Activated naive CD4-positive, alpha-beta T cell treated with anti-CD3 and anti-CD28 coated beads, Interleukin-2, amount 10 ng/mL, durations not matched to agents 7 days and 5 days (primary cell): ENCODE measurements around the gene BTNL8.

Experiments used
- CTCF ChIA-PET: fragments of 350-600 bp; sonication (Branson Sonifier 250); formaldehyde crosslinking; loops from one replicate; lab custom pipeline; 2021; ENCODE audit warnings: antibody characterized with exemption; lab: Charles Lee
- DNase-seq: peaks from one replicate; pipeline ENCODE4 v3.0.0-alpha.2; 2020
- H3K27ac Mint-ChIP-seq: one replicate; pipeline ENCODE4 v1.8.0; 2021; ENCODE audit warnings: mild to moderate bottlenecking, moderate library complexity, mixed read lengths
- H3K27me3 Mint-ChIP-seq: one replicate; pipeline ENCODE4 v1.8.0; 2021; ENCODE audit warnings: mild to moderate bottlenecking, mixed read lengths
- H3K36me3 Mint-ChIP-seq: one replicate; pipeline ENCODE4 v1.8.0; 2021; ENCODE audit warnings: mixed read lengths
- H3K4me1 Mint-ChIP-seq: one replicate; pipeline ENCODE4 v1.8.0; 2021; ENCODE audit warnings: mixed read lengths
- H3K4me3 Mint-ChIP-seq: one replicate; pipeline ENCODE4 v1.8.0; 2021; ENCODE audit warnings: mild to moderate bottlenecking, moderate library complexity, mixed read lengths
- H3K9me3 Mint-ChIP-seq: one replicate; pipeline ENCODE4 v1.8.0; 2021; ENCODE audit warnings: mixed read lengths

BTNL8 gene, protein sequence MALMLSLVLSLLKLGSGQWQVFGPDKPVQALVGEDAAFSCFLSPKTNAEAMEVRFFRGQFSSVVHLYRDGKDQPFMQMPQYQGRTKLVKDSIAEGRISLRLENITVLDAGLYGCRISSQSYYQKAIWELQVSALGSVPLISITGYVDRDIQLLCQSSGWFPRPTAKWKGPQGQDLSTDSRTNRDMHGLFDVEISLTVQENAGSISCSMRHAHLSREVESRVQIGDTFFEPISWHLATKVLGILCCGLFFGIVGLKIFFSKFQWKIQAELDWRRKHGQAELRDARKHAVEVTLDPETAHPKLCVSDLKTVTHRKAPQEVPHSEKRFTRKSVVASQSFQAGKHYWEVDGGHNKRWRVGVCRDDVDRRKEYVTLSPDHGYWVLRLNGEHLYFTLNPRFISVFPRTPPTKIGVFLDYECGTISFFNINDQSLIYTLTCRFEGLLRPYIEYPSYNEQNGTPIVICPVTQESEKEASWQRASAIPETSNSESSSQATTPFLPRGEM

DNA sequence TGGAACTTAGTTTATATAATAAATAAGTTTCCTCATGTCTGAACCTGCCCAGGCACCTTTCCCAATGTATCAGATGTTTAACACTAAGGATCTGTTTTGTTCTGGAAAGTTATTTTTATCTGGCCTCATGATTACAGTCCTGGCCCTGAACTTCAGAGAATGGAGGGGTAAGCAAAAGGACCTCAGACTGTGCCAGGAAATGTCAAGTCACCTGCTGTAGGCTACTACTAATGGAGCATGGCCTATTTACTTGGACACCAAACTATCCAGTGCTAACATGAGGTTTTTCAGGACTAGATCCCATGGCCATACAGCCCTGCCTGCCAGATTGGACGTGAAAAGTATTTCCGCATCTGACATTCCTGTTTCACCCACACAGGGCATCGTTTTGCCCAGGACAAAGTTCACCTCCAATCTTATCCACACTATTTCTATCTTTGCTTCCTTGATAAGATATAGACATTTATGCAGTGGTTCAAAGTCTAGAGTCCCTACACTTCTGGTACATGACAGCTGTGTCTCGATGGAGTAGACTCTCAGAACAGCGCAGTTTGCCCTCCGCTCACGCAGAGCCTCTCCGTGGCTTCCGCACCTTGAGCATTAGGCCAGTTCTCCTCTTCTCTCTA lies at the start of gene BTNL8:
BTNL8 (plus strand) TSS at position 539 of the 626 bp plus-strand sequence. CDS start 152 bp downstream, outside the sequence.
- H3K27me3 Mint-ChIP-seq, result no peaks in the 10 kb centered on the region
- no peak within 1 kb of the TSS for H3K4me3 Mint-ChIP-seq
- no peaks in the 10 kb centered on the region for H3K36me3 Mint-ChIP-seq
- DNase-seq, result no peak
- H3K27ac Mint-ChIP-seq, result no peak within 1 kb of the TSS
- H3K9me3 Mint-ChIP-seq, result peaks cover 3% of the 10 kb centered on the region
- H3K4me1 Mint-ChIP-seq, result no peaks in the 10 kb centered on the region
- CTCF ChIA-PET, result no interaction called here

GRCh38 chr5:180849827-180850226 lies 49.1 kb upstream of the BTNL8 start:
- H3K4me1 Mint-ChIP-seq, result no peaks in the 10 kb centered on the region
- H3K36me3 Mint-ChIP-seq, result peaks cover 88% of the 10 kb centered on the region
- H3K27ac Mint-ChIP-seq, result no peak overlapping the region
- no peak overlapping the region for H3K4me3 Mint-ChIP-seq
- no peaks in the 10 kb centered on the region for H3K27me3 Mint-ChIP-seq
- no peak for DNase-seq
- CTCF ChIA-PET, result interaction anchor here (1.0 kb wide), 1 partner anchor 14 kb away, joined by 3 read pairs; no protein-coding TSS in a partner anchor
- H3K9me3 Mint-ChIP-seq, result peaks cover 71% of the 10 kb centered on the region

GRCh38 chr5:180850434-180851078 lies 48.4 kb upstream of the BTNL8 start:
- H3K27me3 Mint-ChIP-seq, result no peaks in the 10 kb centered on the region
- H3K27ac Mint-ChIP-seq, result no peak overlapping the region
- no peaks in the 10 kb centered on the region for H3K4me1 Mint-ChIP-seq
- CTCF ChIA-PET, result interaction anchor here (1.0 kb wide), 2 partner anchors 13 to 18 kb away, joined by 3 to 4 read pairs; no protein-coding TSS in a partner anchor
- peaks cover 69% of the 10 kb centered on the region for H3K9me3 Mint-ChIP-seq
- DNase-seq, result no peak
- H3K4me3 Mint-ChIP-seq, result no peak overlapping the region
- peaks cover 91% of the 10 kb centered on the region for H3K36me3 Mint-ChIP-seq

- H3K36me3 Mint-ChIP-seq, result peaks cover 83% of the 10 kb centered on the region
- H3K4me1 Mint-ChIP-seq, result no peaks in the 10 kb centered on the region
- no peak for DNase-seq
- H3K4me3 Mint-ChIP-seq, result no peak overlapping the region
- CTCF ChIA-PET, result interaction anchor here (1.0 kb wide), 1 partner anchor 16 kb away, joined by 3 read pairs; no protein-coding TSS in a partner anchor
- peaks cover 49% of the 10 kb centered on the region for H3K9me3 Mint-ChIP-seq
- H3K27me3 Mint-ChIP-seq, result no peaks in the 10 kb centered on the region
- H3K27ac Mint-ChIP-seq, result no peak overlapping the region
Measured at GRCh38 chr5:180852495-180852894, 46.5 kb upstream of the BTNL8 start.

GRCh38 chr5:180853121-180853847 lies 45.7 kb upstream of the BTNL8 start:
- no peak for DNase-seq
- Mint-ChIP-seq H3K4me1 (no peaks in the 10 kb centered on the region), H3K4me3 (no peak overlapping the region), H3K27ac (no peak overlapping the region), H3K9me3 (peaks cover 41% of the 10 kb centered on the region), H3K27me3 (no peaks in the 10 kb centered on the region), H3K36me3 (peaks cover 76% of the 10 kb centered on the region)
- CTCF ChIA-PET, result no interaction called here

DNA sequence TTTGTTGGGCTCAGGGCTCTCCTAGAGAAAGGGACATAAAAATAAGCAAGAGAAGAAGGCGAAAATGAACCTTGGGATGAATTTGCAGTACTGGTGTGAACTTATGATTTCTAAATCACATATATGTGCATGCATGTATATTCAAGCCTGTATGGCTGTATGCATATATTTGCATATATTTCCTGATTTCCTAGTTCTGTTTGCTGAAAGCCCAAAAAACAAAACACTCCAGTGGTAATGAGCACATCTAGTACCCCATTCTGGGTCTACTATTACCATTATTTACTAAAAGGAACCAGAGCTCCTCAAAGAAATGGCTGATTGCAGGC lies 45.1 kb upstream of the BTNL8 start:
- Mint-ChIP-seq H3K4me3 (no peak overlapping the region), H3K9me3 (peaks cover 36% of the 10 kb centered on the region), H3K36me3 (peaks cover 76% of the 10 kb centered on the region), H3K27ac (no peak overlapping the region), H3K27me3 (no peaks in the 10 kb centered on the region), H3K4me1 (peaks cover 4% of the 10 kb centered on the region)
- CTCF ChIA-PET, result no interaction called here
- no peak for DNase-seq

- CTCF ChIA-PET, result no interaction called here
- peaks cover 39% of the 10 kb centered on the region for H3K36me3 Mint-ChIP-seq
- H3K27me3 Mint-ChIP-seq, result peaks cover 3% of the 10 kb centered on the region
- H3K4me1 Mint-ChIP-seq, result peaks cover 20% of the 10 kb centered on the region
- H3K9me3 Mint-ChIP-seq, result no peaks in the 10 kb centered on the region
- DNase-seq, result no peak
- no peak overlapping the region for H3K27ac Mint-ChIP-seq
- peak overlapping the region; percentile 3 for H3K4me3 Mint-ChIP-seq
Measured at GRCh38 chr5:180858586-180858985, 40.4 kb upstream of the BTNL8 start.

DNA sequence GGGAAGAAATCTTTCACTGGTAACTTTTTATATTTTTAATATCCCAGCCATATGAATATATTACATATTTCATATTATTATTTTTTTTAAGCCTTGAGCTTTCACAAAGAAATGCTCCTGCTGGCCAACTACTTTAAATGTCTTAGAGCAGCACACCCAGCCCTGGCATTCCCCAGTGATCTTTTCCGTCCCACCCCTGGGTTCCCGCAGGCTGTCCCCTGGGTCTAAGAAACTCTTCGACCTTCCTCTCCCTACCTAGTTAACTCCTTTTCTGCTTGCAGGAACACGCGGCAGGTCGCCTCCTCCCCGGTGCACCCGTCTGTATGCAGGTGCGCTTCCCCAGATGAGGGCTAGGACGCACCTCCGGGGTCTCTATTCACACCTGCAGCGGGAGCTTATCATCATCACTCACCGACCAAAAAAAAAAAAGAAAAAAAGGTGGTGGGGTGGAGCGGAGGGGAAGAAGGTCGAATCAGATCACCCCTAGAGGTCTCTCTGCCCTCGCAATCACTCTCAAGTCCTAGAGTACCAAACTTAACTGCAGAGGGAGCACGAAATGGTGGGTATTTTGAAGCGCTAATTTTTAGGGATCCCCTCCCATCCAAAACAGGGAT lies 38.6 kb upstream of the BTNL8 start:
- Mint-ChIP-seq H3K4me1 (peaks cover 20% of the 10 kb centered on the region), H3K27ac (peak overlapping the region; percentile 97), H3K27me3 (peaks cover 3% of the 10 kb centered on the region), H3K36me3 (peaks cover 26% of the 10 kb centered on the region), H3K9me3 (no peaks in the 10 kb centered on the region), H3K4me3 (peak overlapping the region; percentile 79)
- peak; percentile 67 for DNase-seq
- CTCF ChIA-PET, result interaction anchor here (0.6 to 1.1 kb wide), 4 partner anchors 27 to 76 kb away, joined by 3 read pairs; no protein-coding TSS in a partner anchor

GRCh38 chr5:180860887-180861822 lies 37.8 kb upstream of the BTNL8 start, which contains the start of gene ZFP62:
ZFP62 (minus strand) TSS chr5:180861276; CDS start chr5:180861219, 57 bp downstream.
- H3K9me3 Mint-ChIP-seq, result no peaks in the 10 kb centered on the region
- H3K4me1 Mint-ChIP-seq, result peaks cover 20% of the 10 kb centered on the region
- CTCF ChIA-PET, result interaction anchor here (0.9 to 1.2 kb wide), 3 partner anchors 62 to 298 kb away, joined by 3 to 4 read pairs (median 3); no protein-coding TSS in a partner anchor
- DNase-seq, result peak; percentile 89
- peak within 1 kb of the TSS; percentile 79 for H3K4me3 Mint-ChIP-seq
- peaks cover 3% of the 10 kb centered on the region for H3K27me3 Mint-ChIP-seq
- H3K36me3 Mint-ChIP-seq, result peaks cover 18% of the 10 kb centered on the region
- peak within 1 kb of the TSS; percentile 97 for H3K27ac Mint-ChIP-seq

- peaks cover 6% of the 10 kb centered on the region for H3K27me3 Mint-ChIP-seq
- peaks cover 20% of the 10 kb centered on the region for H3K4me1 Mint-ChIP-seq
- H3K4me3 Mint-ChIP-seq, result no peak overlapping the region
- H3K36me3 Mint-ChIP-seq, result peaks cover 13% of the 10 kb centered on the region
- no peak overlapping the region for H3K27ac Mint-ChIP-seq
- CTCF ChIA-PET, result interaction anchor here (0.7 to 1.2 kb wide), 4 partner anchors 30 to 296 kb away, joined by 3 to 4 read pairs (median 3); no protein-coding TSS in a partner anchor
- no peak for DNase-seq
- no peaks in the 10 kb centered on the region for H3K9me3 Mint-ChIP-seq
Measured at GRCh38 chr5:180862645-180863044, 36.3 kb upstream of the BTNL8 start.

GRCh38 chr5:180865981-180866695 lies 32.8 kb upstream of the BTNL8 start:
- no peaks in the 10 kb centered on the region for H3K36me3 Mint-ChIP-seq
- H3K4me3 Mint-ChIP-seq, result no peak overlapping the region
- CTCF ChIA-PET, result interaction anchor here (0.6 kb wide), 1 partner anchor 182 kb away, joined by 3 read pairs; no protein-coding TSS in a partner anchor
- peaks cover 22% of the 10 kb centered on the region for H3K27me3 Mint-ChIP-seq
- H3K9me3 Mint-ChIP-seq, result no peaks in the 10 kb centered on the region
- no peaks in the 10 kb centered on the region for H3K4me1 Mint-ChIP-seq
- DNase-seq, result no peak
- H3K27ac Mint-ChIP-seq, result no peak overlapping the region

DNA sequence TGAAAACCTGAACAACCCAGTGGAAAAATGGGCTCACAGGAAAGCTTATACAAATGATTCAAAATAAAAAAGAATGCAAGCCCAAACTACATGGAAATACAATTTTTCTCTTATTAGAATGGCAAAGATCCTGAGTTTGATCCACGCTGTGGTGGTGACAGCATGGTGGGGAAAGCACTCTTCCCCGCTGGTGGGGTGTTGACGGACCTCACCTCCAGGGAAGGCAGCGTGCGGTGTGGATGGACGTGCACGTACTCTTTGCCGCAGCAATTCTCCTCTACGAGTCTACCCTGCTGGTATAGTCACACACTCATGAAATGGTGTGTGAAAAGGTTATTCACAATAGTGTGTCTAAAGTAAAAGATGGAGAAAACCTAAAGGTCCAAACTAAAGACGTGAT lies 32.0 kb upstream of the BTNL8 start:
- DNase-seq, result no peak
- peaks cover 22% of the 10 kb centered on the region for H3K27me3 Mint-ChIP-seq

More for the DNA sequence above, 32.0 kb upstream of the BTNL8 start:
- Mint-ChIP-seq H3K27ac (no peak overlapping the region), H3K4me3 (no peak overlapping the region), H3K36me3 (no peaks in the 10 kb centered on the region), H3K9me3 (no peaks in the 10 kb centered on the region), H3K4me1 (no peaks in the 10 kb centered on the region)
- CTCF ChIA-PET, result interaction anchor here (0.6 kb wide), 1 partner anchor 181 kb away, joined by 3 read pairs; no protein-coding TSS in a partner anchor
